ENCODE data around the gene TMEM234.

TMEM234 gene

GRCh38 chr1:32199717-32200072, 22.5 kb downstream of the TMEM234 start:
- no peak for DNase-seq (ENCODE audit: low read depth)

- DNase-seq (ENCODE audit: low read depth) = no peak
Observed at GRCh38 chr1:32199043-32199716, 23.0 kb downstream of the TMEM234 start.

GRCh38 chr1:32198237-32199042, 23.7 kb downstream of the TMEM234 start:
- DNase-seq (ENCODE audit: low read depth) = no peak

GRCh38 chr1:32197837-32198236, 24.3 kb downstream of the TMEM234 start:
- no peak for DNase-seq (ENCODE audit: low read depth)

GRCh38 chr1:32197074-32197473, 25.1 kb downstream of the TMEM234 start:
- no peak for DNase-seq (ENCODE audit: low read depth)

GRCh38 chr1:32195972-32196823, 26.0 kb downstream of the TMEM234 start:
- DNase-seq (ENCODE audit: low read depth) = no peak

GRCh38 chr1:32195531-32195930, 26.6 kb downstream of the TMEM234 start:
- DNase-seq (ENCODE audit: low read depth) = no peak

GRCh38 chr1:32194984-32195383, 27.2 kb downstream of the TMEM234 start:
- DNase-seq (ENCODE audit: low read depth) = no peak

GRCh38 chr1:32192220-32192948, 29.8 kb downstream of the TMEM234 start:
- no peak for DNase-seq (ENCODE audit: low read depth)

- DNase-seq (ENCODE audit: low read depth) = no peak
Observed at GRCh38 chr1:32187850-32188249, 34.3 kb downstream of the TMEM234 start.

- DNase-seq (ENCODE audit: low read depth) = no peak
Observed at GRCh38 chr1:32186491-32186890, 35.7 kb downstream of the TMEM234 start.

- no peak for DNase-seq (ENCODE audit: low read depth)
Observed at GRCh38 chr1:32186077-32186476, 36.1 kb downstream of the TMEM234 start.

- DNase-seq (ENCODE audit: low read depth) = no peak
Observed at GRCh38 chr1:32184650-32185049, 37.5 kb downstream of the TMEM234 start.

- DNase-seq (ENCODE audit: low read depth) = no peak
Observed at GRCh38 chr1:32182060-32182459, 40.1 kb downstream of the TMEM234 start.

- DNase-seq (ENCODE audit: low read depth) = no peak
Observed at GRCh38 chr1:32181563-32181962, 40.6 kb downstream of the TMEM234 start.

GRCh38 chr1:32181065-32181464, 41.1 kb downstream of the TMEM234 start:
- DNase-seq (ENCODE audit: low read depth) = no peak

GRCh38 chr1:32180186-32181060, 41.7 kb downstream of the TMEM234 start:
- DNase-seq (ENCODE audit: low read depth) = no peak

GRCh38 chr1:32179443-32180185, 42.5 kb downstream of the TMEM234 start, which contains the start of gene TXLNA:
Gene TXLNA (plus strand): TSS chr1:32179675. CDS start chr1:32180346, 671 bp downstream.
- peak; percentile 82 for DNase-seq (ENCODE audit: low read depth)

- no peak for DNase-seq (ENCODE audit: low read depth)
Observed at GRCh38 chr1:32179193-32179442, 43.0 kb downstream of the TMEM234 start.

GRCh38 chr1:32178380-32179192, 43.6 kb downstream of the TMEM234 start:
- no peak for DNase-seq (ENCODE audit: low read depth)
